Measurements from ENCODE around the gene RRP12. TPM values are rescaled to one million over a fixed set of nuclear protein-coding genes. Genes with fewer than 3 reads are reported as not detected.
A peak's percentile ranks its signal among the peaks of the same experiment; 100 is the strongest.

The RRP12 gene
- total RNA-seq, 1 donor = 15.9 TPM

DNA sequence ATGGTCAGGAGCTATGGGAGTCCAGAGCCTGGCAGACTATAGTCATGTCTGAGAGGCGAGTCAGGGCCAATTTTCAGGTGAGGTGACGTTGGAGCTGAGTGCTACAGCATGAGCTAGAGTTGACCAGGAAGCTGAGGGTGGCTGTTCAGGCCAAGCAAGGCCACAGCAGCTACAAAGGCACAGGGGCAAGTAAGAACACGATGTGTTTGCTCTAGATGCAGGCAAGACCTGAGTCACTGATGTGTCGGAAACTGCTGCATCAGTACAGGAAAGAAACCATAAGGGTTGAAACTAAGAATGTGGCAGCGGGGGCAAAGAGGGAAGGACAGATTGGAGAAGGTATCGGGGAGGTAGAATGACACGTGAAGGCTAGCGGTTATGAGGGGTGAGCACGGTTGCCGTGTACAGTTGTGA is 11.8 kb upstream of the RRP12 start:
- TF ChIP-seq, protein P1, sequence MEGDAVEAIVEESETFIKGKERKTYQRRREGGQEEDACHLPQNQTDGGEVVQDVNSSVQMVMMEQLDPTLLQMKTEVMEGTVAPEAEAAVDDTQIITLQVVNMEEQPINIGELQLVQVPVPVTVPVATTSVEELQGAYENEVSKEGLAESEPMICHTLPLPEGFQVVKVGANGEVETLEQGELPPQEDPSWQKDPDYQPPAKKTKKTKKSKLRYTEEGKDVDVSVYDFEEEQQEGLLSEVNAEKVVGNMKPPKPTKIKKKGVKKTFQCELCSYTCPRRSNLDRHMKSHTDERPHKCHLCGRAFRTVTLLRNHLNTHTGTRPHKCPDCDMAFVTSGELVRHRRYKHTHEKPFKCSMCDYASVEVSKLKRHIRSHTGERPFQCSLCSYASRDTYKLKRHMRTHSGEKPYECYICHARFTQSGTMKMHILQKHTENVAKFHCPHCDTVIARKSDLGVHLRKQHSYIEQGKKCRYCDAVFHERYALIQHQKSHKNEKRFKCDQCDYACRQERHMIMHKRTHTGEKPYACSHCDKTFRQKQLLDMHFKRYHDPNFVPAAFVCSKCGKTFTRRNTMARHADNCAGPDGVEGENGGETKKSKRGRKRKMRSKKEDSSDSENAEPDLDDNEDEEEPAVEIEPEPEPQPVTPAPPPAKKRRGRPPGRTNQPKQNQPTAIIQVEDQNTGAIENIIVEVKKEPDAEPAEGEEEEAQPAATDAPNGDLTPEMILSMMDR (IDR thresholded peaks at IDR 0.05; ENCODE audit: extremely low read depth, low read depth, low read length) = no peak
- Histone ChIP-seq H3K4me2 (ENCODE audit: insufficient read depth, low read length) (no peak overlapping the region), H4K20me1 (ENCODE audit: insufficient read depth, low read length) (no peaks in the 10 kb centered on the region), H3K36me3 (ENCODE audit: insufficient read depth, low read length) (peaks cover 3% of the 10 kb centered on the region), H3K9me3 (ENCODE audit: low read depth, low read length) (no peaks in the 10 kb centered on the region), H2AFZ (ENCODE audit: low read length) (no peak overlapping the region), H3K4me1 (ENCODE audit: insufficient read depth, low read length) (peaks cover 9% of the 10 kb centered on the region), H3K79me2 (ENCODE audit: insufficient read depth, low read length) (no peaks in the 10 kb centered on the region), H3K27ac (ENCODE audit: low read depth, low read length) (no peak overlapping the region), H3K27me3 (ENCODE audit: insufficient read depth, low read length) (no peaks in the 10 kb centered on the region), H3K4me3 (ENCODE audit: insufficient read depth, low read length) (no peak overlapping the region)
- no peak for DNase-seq (ENCODE audit: insufficient read length, low spot score, missing footprints)

DNA sequence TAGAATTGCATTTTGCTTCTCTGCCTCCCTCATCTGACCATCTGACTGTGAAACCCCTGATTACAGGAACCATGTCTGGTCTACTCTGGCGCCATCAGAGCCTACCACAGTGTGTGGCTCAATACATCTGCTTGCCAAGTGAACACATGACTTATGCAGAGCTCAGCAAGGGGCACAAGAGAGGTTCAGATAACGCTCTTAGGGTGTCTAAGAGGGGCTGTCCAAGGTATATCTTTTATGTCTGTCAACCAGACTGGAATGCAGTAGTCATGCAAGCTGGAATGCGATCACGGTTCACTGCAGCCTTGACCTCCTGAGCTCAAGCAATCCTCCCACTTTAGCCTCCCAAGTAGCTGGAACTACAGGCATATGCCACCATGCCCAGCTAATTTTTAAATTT is 10.3 kb upstream of the RRP12 start:
- peak; percentile 8 for DNase-seq (ENCODE audit: insufficient read length, low spot score, missing footprints)
- H3K27ac ChIP-seq (ENCODE audit: low read depth, low read length) = no peak overlapping the region
- no peak overlapping the region for H3K4me3 ChIP-seq (ENCODE audit: insufficient read depth, low read length)
- H4K20me1 ChIP-seq (ENCODE audit: insufficient read depth, low read length) = no peaks in the 10 kb centered on the region
- peaks cover 1% of the 10 kb centered on the region for H3K36me3 ChIP-seq (ENCODE audit: insufficient read depth, low read length)
- no peak overlapping the region for H2AFZ ChIP-seq (ENCODE audit: low read length)
- H3K4me1 ChIP-seq (ENCODE audit: insufficient read depth, low read length) = peaks cover 9% of the 10 kb centered on the region
- H3K27me3 ChIP-seq (ENCODE audit: insufficient read depth, low read length) = no peaks in the 10 kb centered on the region
- H3K79me2 ChIP-seq (ENCODE audit: insufficient read depth, low read length) = no peaks in the 10 kb centered on the region
- no peak overlapping the region for H3K4me2 ChIP-seq (ENCODE audit: insufficient read depth, low read length)
- TF ChIP-seq, protein P1 (IDR thresholded peaks at IDR 0.05; ENCODE audit: extremely low read depth, low read depth, low read length) = no peak
- no peaks in the 10 kb centered on the region for H3K9me3 ChIP-seq (ENCODE audit: low read depth, low read length)

DNA sequence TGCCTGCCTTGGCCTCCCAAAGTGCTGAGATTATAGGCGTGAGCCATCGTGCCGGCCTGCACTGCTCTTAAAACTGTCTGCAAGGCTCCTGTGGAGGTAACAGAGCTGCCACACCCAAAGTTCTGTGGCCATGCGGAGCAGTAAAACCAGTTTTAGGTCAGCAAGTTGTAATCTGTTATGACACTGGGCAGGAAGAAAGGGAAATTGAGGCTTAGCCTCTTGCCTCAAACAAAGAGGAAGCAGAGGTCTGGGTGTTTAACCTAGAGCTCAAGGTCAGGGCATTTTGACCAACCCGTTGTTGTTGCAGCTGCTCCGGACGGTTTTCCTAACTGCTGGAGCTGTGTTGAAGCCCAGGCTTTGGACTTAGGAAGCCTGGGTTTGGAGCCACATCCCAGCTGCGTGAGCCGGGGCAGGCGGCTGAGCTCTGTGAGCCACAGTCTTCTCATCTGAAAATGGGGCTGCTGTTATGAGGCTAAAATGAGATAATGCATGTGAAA is 7.4 kb upstream of the RRP12 start:
- Histone ChIP-seq H3K79me2 (ENCODE audit: insufficient read depth, low read length) (no peaks in the 10 kb centered on the region), H3K9me3 (ENCODE audit: low read depth, low read length) (no peaks in the 10 kb centered on the region), H3K27me3 (ENCODE audit: insufficient read depth, low read length) (no peaks in the 10 kb centered on the region), H3K4me3 (ENCODE audit: insufficient read depth, low read length) (no peak overlapping the region), H3K27ac (ENCODE audit: low read depth, low read length) (no peak overlapping the region), H3K4me2 (ENCODE audit: insufficient read depth, low read length) (no peak overlapping the region), H3K4me1 (ENCODE audit: insufficient read depth, low read length) (peaks cover 4% of the 10 kb centered on the region), H4K20me1 (ENCODE audit: insufficient read depth, low read length) (no peaks in the 10 kb centered on the region), H3K36me3 (ENCODE audit: insufficient read depth, low read length) (no peaks in the 10 kb centered on the region), H2AFZ (ENCODE audit: low read length) (no peak overlapping the region)
- no peak for DNase-seq (ENCODE audit: insufficient read length, low spot score, missing footprints)
- TF ChIP-seq, protein P1 (IDR thresholded peaks at IDR 0.05; ENCODE audit: extremely low read depth, low read depth, low read length) = no peak

DNA sequence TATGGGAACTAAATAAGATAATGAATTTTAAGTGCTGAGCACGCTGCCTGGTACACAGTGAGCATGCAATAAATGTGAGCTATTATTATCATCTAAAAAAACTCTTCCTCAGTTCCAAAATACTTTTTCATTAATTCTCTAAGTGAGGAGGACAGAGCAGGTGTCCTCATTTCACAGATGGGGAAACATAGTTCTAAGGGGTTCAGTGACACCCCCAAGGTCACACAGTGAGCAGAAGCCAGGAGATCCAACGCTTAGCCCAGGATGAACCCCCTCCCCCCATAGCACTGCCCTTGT is 6.8 kb upstream of the RRP12 start:
- Histone ChIP-seq H3K79me2 (ENCODE audit: insufficient read depth, low read length) (no peaks in the 10 kb centered on the region), H3K4me2 (ENCODE audit: insufficient read depth, low read length) (no peak overlapping the region), H3K27ac (ENCODE audit: low read depth, low read length) (no peak overlapping the region), H4K20me1 (ENCODE audit: insufficient read depth, low read length) (no peaks in the 10 kb centered on the region), H3K9me3 (ENCODE audit: low read depth, low read length) (no peaks in the 10 kb centered on the region), H3K4me1 (ENCODE audit: insufficient read depth, low read length) (peaks cover 4% of the 10 kb centered on the region), H3K4me3 (ENCODE audit: insufficient read depth, low read length) (no peak overlapping the region), H2AFZ (ENCODE audit: low read length) (no peak overlapping the region), H3K27me3 (ENCODE audit: insufficient read depth, low read length) (no peaks in the 10 kb centered on the region), H3K36me3 (ENCODE audit: insufficient read depth, low read length) (no peaks in the 10 kb centered on the region)
- DNase-seq (ENCODE audit: insufficient read length, low spot score, missing footprints) = no peak
- TF ChIP-seq, protein P1 (IDR thresholded peaks at IDR 0.05; ENCODE audit: extremely low read depth, low read depth, low read length) = no peak

All from osteoblast (primary cell).